ENCODE measurements around the gene SLX9. TPM values are rescaled to one million over a fixed set of nuclear protein-coding genes. Genes with fewer than 3 reads are reported as not detected.

Gene SLX9
- total RNA-seq, 1 experiment from 2014 or later: 26.3 TPM

DNA sequence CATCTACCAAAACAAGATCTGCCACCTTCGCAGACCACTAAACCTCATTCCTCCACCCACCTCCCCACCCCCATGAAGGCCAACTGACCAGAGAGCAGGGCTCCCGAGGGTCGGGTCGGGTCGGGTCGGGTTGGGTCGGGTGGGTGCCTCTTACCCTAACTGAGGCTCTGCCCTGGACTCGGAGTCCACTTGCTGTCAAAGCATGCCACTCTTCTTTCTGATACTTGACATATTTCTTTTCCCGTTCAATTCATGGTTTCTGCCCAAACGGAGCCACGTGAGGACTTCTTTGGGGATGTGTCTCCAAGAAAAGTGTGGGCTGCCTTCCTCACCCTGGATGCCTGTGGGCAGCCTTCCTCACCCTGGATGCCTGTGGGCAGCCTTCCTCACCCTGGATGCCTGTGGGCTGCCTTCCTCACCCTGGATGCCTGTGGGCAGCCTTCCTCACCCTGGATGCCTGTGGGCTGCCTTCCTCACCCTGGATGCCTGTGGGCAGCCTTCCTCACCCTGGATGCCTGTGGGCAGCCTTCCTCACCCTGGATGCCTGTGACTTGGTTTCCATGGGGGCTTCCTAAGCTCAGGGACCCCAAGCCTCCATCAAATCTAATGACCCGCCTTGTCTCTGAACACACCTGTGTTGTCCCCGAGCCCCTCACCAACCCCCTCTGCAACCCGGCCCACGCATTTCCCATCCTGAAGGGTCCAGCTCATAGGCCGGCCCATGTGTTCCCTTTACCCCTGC, 11.2 kb upstream of the SLX9 start:
- peak; percentile 65 for DNase-seq (ENCODE audit: low read depth)

DNA sequence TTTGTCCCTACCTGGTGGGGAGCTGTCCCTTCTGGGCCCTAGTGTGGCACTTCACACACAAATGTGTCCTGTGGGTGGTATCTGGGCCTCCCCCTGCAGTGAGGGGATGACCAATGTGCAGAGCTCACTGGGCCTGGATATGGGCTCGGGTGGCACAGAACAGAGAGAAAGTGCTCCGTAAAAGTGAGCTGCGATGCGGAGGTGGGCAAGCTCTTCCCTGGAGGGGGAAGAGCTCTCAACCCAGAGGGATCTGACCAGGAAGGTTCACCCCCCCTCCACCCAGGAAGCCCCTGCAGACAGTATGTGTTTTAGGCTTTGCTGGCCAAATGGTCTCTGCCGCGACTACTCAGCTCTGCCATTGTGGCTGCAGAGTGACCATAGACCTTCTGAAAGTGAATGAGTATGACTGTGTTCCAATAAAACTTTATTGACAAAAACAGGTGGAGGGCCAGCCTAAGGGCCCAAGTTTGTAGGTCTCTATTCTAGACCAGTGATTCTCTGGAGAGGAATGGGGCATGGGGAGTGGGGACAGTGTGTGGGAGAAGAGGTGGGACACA, 10.5 kb upstream of the SLX9 start:
- DNase-seq (ENCODE audit: low read depth): no peak

DNA sequence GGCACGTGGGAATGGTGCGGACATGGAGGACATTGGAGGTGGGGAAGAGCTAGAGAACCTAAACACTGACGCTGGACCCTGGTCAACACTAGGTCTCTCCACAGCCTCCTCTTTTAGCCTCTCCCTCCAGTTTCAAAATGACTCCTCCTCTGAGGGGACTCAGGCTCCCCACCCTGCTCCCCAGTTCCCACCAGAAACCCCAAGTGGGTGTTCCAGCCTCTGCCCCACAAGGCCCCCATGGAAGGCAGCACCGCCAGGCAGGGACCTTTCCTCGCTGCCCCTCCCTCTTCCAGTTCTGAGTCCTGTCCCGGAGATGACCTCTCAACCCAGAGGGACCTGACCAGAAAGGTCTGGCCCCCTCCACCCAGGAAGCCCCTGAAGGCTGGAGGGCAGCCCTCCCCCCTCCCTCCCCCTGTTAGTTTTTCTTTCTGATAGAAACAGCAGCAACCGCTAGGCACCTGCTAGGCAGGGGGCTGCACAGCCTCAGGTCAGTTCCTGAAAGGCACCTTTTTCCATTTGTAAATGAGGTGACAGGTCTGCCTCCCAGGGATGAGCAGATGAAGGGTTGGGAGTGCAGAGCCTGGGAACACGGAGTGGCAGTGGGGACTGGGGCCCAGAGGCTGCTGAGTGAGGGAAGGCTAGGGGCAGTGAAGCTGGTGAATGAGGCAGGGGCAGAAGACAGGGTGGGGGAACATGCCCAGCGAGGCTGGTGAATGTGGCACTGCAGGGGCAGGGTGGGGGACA, 9.9 kb upstream of the SLX9 start:
- DNase-seq (ENCODE audit: low read depth): no peak

DNA sequence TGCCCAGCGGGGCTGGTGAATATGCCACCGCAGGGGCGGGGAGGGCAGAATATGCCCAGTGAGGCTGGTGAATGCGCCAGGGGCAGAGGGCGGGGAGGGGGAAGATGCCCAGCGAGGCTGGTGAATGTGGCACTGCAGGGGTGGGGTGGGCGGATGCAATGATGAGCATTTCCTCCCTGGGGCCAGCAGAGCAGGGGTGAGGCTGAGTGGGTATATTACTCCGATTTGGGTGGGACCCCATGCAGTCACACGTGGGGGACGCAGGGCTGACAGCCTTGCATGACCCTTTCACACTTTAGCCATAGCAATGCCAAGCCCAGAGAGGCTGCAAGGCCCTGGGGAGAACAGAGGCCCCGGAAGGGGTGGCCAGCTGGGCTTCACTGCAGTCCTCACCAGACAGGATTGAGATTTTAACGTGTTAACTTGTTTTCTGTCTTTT, 9.3 kb upstream of the SLX9 start:
- DNase-seq (ENCODE audit: low read depth): no peak

DNA sequence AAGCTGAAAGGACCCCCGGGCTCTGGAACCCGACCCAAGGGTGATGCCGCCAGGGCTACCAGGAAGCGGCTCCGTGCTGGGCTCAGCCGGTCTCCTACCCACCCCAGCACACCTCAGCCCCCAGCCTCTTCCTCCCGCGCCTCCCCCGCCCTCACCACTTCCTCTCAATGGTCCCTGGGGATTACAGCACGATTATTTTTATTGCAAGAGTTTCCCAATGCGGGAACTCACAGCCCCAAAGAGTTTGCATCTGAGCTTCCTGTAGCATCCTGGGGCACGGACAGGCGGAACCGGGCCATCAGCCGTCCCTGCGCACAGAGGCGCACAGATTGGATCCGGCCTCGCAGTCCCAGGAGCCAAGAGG, 8.7 kb upstream of the SLX9 start:
- no peak for DNase-seq (ENCODE audit: low read depth)

DNA sequence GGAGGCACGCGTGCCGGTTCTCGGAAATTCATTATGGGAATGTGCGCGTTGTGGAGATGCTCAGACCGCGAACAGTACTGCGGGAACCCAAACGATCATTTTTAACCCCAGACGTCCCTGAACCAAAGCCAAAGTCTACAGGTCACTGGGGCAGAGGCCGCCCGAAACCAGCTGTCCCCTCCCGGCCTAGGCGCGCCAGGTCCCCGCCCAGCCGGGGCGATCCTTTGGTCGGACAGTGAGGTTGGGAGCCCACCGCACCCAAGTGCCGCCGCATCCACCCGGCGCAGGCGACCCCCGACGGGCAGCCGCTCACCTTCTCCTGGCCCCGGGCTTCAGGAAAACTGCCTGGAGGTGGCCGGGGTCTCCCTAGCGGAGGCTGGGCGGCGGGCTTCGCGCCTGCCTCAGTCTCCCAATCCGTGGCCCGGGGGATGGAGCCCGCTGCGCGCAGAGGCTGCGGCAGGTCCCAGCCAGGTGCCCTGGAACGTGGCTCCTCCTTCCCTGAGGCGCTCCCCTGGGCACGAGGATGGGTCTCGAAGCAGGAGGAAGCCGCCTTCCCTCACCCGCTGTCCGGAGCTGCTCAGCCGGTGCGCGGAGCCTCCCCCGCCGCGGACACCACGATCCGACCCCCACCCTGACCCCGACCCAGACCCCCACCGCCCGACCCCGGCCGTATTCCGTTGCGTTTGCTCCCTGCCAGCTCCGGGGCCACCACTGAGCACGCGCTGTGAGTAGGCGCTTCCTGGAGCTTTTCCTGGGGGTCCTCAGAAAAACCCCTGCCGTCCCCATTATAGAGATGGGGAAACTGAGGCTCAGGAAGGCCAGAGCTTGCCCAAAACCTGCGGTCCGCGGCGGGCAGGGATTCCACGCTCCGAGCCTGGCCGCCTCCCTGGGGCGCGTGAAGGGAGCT, 8.1 kb upstream of the SLX9 start:
- no peak for DNase-seq (ENCODE audit: low read depth)

DNA sequence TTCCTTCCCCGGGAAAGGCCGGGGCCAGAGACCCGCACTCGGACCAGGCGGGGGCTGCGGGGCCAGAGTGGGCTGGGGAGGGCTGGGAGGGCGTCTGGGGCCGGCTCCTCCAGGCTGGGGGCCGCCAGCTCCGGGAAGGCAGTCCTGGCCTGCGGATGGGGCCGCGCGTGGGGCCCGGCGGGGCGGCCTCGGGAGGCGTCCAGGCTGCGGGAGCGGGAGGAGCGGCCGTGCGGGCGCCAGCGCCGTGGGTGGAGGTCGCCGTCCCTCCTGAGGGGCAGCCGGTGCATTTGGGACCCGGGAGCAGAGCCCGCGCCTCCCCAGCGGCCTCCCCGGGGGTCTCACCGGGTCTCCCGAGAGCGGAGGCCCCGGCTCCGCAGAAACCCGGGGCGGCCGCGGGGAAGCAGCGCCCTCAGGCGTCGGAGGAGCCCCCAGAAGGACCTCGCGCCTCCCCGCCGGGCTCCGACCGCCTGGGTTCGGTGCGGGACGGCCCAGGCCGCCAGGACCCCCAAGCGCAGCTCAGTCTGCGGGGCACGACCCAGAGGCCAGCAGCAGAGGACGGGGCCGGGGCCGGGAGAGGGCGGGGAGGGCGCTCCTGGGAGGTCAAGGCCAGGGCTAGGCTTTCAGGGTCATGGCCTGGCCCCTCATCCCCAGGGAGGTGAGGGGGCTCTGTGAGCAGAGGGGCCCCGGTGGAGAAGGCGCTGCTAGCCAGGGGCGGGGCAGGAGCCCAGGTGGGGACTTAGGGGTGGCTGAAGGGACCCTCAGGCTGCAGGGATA, 7.2 kb upstream of the SLX9 start:
- no peak for DNase-seq (ENCODE audit: low read depth)

DNA sequence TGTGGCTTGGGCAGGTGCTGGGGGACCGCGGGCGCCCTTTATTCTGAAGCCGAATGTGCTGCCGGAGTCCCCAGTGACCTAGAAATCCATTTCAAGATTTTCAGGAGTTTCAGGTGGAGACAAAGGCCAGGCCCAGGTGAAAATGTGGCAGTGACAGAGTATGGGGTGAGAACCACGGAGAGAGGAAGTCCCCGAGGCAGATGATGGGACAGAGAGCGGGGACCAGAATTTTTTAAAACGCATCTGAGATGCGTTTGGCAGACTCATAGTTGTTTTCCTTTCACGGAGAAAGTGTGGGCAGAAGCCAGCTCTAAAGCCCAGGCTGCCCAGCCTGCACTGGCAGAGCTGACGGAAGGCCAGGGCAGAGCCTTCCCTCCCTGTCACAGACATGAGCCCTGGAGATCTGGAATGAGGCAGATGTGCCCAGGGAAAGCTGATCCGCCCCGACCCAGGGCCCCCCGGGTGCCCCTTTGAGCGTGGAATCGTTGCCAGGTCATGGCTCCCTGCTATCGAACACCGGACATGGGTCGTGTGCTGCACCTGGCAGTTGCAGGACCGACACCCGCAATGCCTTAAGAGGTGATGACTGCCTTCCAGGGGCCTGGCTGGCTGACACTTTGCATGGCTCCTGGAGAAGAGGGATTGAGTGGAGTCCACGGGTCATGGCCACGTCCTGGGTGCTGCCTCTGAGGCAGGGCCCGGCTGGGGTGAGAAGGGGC, 6.5 kb upstream of the SLX9 start:
- no peak for DNase-seq (ENCODE audit: low read depth)

DNA sequence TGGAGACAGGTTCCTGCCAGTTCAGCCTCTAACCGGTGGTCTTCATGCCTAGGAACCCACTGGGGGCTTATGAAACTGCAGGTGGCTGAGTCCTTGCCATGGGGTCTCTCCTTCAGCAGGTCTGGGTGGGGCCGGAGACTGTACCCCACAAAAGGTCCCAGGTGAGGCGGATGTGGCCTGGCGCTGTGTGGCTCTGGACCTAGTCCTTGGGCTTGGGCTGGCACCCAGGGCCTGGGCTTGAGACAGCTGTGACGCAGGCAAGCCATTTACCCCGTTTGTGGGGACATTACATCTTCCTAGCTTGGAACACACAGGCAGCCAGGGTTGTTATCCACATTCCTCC, 5.9 kb upstream of the SLX9 start:
- no peak for DNase-seq (ENCODE audit: low read depth)

DNA sequence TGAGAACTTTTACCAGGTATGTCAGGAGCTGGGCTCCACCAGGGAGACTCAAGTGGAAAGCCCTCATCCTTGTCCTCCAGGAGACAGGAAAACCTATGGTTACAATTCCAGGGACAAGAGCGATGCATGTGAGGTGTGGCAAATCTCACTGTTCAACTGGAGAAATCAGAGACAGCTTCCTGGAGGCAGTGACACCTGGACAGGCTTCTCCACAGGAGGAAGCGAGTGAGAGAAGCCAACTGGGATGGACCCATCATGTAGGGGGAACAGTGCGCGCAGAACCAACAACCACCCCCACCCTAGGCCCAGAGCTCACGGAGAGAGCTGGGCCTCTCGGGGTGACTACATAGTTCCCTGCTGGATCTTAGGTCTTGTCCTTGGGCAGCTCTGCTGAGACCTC, 5.6 kb upstream of the SLX9 start:
- DNase-seq (ENCODE audit: low read depth): no peak

DNA sequence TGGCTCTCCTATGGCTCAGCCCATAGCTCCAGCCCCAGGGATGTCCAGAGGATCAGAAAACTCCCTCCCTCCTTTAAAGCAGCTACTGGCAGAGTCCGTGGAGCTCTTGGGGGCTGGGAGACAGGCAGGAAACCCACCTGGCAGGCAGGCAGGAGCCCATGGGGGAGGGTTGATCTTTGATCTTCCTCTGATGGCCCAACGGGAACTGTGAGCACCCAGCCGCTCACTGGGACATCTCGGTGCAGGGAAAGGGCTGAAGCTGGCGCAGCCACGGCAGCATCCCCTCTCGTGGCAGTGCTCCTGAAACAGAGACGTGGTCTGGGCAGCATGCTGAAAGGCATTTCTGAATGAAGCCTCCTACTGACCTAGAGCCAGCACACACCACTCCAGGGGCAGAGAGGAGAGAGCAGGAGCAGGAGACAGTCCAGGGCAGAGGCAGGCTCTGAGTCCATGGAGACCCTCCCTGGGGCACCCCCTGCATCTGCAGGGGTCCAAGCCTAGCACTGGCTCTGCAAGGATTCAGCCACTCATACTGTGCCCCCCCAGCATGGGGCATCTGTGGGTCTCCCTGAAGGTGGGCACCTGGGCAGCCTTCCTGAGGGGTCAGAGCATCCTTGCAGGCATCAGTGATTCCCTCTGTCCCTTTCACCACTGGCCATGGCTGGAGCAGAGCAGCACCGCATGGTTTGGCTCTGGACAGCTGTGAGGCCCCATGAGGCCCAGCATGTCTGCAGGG, 4.9 kb upstream of the SLX9 start:
- DNase-seq (ENCODE audit: low read depth): no peak

DNA sequence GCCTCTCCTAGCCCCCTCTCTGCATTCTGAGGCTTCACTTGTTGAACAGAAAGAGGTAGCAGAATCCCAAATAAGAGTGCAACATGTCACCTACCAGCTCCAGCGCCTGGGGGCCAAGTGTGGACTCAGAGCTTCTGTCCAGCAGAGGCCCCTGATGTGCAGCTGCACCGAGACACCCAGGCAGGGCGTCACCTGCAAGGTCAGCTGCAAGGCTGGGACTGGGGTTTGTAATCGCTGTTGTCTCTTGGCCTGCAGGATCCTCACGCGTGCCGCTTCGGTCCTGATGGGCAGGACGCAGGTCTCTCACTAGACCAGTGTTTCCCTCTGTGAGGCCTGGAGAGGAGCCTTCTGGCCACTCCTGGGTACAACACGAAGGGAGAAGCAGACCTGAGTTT, 4.3 kb upstream of the SLX9 start:
- no peak for DNase-seq (ENCODE audit: low read depth)

DNA sequence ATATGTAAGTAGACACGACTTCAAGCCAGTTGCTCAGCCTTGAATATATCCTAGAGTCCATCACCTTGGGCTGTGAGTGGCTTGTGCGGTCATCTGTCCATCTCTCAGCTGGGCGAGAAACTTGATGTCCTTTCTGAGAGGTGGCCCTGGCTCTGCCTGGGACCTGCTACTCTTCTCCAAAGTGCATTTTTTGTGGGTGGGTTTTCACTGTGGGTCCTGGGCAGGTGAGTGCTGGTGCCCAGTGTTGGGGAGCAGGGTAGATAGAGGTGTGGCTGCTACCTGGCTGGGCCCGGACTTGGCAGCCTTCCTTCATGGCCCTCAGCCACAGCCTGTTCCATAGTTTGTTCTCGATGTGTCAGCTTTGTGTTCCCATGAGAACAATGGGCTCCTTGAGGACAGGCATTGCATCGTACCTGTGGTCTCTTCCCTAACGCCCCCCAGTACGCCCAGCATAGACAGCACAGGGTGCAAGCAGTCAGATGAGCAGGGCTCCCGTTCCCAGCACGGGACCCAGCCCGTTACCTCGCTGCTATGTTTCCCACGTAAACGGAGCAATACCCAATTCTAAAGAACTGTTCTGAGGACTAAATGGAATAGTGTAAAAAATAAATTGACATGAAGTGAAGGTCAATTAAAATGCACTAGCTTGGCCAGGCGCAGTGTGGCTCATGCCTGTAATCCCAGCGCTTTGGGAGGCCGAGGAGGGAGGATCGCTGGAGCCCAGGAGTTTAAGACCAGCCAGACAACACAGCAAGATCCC, 877 bp upstream of the SLX9 start:
- DNase-seq (ENCODE audit: low read depth): no peak

DNA sequence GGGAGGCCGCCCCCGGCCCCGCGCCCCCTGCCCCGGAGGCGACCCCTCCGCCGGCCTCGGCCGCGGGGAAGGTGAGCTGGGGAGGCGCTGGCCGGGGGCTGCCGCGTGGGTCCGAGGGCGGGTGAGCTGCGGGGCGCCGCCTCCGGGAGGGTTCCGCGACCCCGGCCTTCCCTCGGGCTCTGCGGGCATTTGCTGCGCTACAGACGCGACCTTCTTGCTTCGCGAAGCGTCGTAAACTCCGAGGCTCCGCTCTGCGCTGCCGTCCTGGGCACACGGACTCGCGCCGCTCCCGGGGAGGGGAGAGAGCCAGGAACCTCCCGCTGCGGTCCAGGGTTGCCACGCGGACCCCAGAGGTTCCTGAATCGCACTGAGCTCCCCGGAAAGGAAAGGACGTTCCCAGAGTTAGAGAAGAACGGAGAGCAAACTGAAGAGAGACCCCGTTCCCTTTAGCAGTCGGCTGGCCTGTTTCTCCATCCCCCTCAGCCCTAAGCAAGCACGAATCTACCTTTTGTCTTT, 345 bp downstream of the SLX9 start:
- no peak for DNase-seq (ENCODE audit: low read depth)

DNA sequence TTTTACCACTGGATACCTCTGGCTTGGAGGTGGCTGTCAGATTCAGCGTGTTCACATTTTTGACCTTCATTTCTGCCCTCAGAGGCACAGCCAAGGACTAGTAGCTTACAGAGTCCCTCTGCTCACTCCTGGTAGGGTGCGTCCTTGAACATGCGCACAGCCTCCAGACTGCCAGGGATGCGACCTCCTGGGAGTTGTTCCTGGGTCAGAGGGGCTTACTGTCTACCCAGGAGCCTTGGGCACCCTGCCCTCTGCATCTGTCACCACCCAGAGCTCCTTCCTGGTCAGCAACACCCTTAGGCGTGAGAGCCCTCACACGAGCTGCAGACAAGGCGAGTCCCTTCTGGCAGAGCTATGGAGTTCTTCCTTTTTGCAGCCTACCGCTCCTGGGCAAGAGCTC, 1.7 kb downstream of the SLX9 start:
- DNase-seq (ENCODE audit: low read depth): no peak

DNA sequence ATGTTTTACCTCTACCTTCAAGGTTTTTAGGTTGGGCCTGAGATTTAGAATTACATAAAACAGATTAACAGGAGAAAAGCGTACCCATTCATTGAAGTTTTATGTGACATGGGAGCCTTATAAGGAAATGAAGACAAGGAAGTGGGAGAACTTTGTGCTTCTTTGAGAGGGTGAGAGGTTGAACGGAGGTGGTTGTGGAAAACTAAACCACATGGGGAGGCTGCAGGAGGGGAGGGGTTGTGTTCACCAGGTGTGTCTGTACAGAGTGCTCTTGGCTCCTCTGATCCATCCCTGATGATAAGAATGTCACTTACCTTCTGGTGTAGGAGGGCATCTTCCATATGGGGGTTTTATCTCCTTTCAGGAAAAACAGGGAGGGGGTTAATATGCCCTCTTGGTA, 2.7 kb downstream of the SLX9 start:
- DNase-seq (ENCODE audit: low read depth): no peak

DNA sequence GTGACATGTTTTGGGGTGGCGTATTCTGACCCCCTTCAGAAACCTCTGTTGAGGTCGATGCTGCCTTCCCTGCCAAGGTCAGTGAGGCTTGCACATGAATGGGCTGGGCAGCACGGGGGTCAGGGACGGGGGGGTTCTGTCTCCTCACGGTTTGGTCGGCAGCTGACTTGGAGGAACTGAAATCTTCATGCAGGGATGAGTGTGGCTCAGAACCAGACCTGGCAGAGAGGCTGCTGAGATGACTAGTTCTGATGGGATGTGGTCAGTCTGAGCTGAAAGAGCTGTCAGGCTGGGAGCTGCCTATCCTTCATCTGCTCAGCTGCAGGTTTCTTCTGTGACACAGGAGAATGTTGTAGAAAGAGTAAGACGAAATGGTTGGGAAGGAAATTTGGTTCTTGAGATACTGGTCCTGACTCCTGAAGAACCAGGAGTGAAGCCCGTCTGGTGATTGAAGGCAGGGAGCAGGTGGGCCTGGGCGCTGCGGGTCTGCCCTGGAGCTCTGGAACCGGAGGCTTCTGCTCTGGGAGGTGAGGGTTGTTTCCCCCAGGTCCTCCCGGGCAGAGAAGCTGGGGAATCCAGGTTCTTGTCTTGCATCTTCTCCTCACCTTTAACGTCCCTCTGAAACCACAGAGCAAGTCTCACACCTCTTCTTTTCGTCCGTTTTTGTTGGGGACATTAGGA, 3.3 kb downstream of the SLX9 start:
- no peak for DNase-seq (ENCODE audit: low read depth)

Measured in HT1080 (cell line).